Activated CD8-positive, alpha-beta memory T cell treated with anti-CD3 and anti-CD28 coated beads for 48 hours (primary cell): ENCODE results near the gene CEP170B.

Source experiments
- DNase-seq, 3 experiments: peaks; one replicate each; pipeline ENCODE4 v3.0.0-alpha.2; 2020; ENCODE audit warnings: low read depth in 2 of 3, low spot score in 2 of 3

The CEP170B gene

GRCh38 chr14:104929268-104930230 lies 64.5 kb downstream of the CEP170B start:
- no peak for DNase-seq

- no peak for DNase-seq
These were observed 65.6 kb downstream of the CEP170B start for GRCh38 chr14:104930526-104931303.

GRCh38 chr14:104931304-104931770 lies 66.3 kb downstream of the CEP170B start:
- DNase-seq, result no peak

GRCh38 chr14:104931771-104932675 lies 67.0 kb downstream of the CEP170B start:
- DNase-seq, result no peak

GRCh38 chr14:104932676-104933631 lies 67.9 kb downstream of the CEP170B start:
- peak; percentile 72 to 91 (median 87) for DNase-seq

GRCh38 chr14:104933746-104934733 lies 69.0 kb downstream of the CEP170B start:
- no peak for DNase-seq

- DNase-seq, result no peak
These were observed 70.1 kb downstream of the CEP170B start for GRCh38 chr14:104935026-104935650.

- no peak for DNase-seq
These were observed 70.9 kb downstream of the CEP170B start for GRCh38 chr14:104935955-104936354.

- DNase-seq, result no peak
These were observed 71.5 kb downstream of the CEP170B start for GRCh38 chr14:104936361-104937155.

GRCh38 chr14:104937161-104937560 lies 72.1 kb downstream of the CEP170B start:
- DNase-seq, result no peak

- no peak for DNase-seq
These were observed 72.8 kb downstream of the CEP170B start for GRCh38 chr14:104937694-104938365.

GRCh38 chr14:104938436-104938835 lies 73.4 kb downstream of the CEP170B start:
- no peak for DNase-seq

GRCh38 chr14:104938960-104939359 lies 73.9 kb downstream of the CEP170B start:
- no peak for DNase-seq

- DNase-seq, result no peak
These were observed 74.8 kb downstream of the CEP170B start for GRCh38 chr14:104939666-104940410.

GRCh38 chr14:104940526-104941150 lies 75.6 kb downstream of the CEP170B start:
- no peak for DNase-seq
